ENCODE measurements around the gene DNAJC9. TPM values are rescaled to one million over a fixed set of nuclear protein-coding genes. Genes with fewer than 3 reads are reported as not detected.
A peak's percentile ranks its signal among the peaks of the same experiment; 100 is the strongest.

Gene DNAJC9
- total and polyA plus RNA-seq, 11 donors, result 5.8 to 11.6 (median 6.8) TPM

DNA sequence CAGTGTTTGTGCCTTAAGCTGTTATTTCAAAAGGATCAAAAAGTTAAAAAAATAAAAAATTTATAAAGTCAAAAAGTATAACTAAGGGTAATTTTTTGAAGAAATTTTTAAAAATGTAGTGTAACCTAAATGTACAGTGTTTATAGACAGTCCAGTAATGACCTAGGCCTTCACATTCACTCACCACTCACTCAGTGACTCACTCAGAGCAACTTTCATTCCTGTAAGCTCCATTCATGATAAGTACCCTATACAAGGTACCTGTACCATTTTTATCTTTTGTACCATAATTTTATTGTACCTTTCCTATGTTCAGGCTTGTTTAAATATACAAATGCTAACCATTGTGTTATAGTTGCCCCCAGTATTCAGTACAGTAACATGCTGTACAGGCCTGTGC, 21.5 kb downstream of the DNAJC9 start:
- DNase-seq (no peak), ATAC-seq (no peak)
- Histone ChIP-seq H3K36me3 (peaks cover 0 to 47% (median 7%) of the 10 kb centered on the region in 9 donors), H3K9me3 (no peaks in the 10 kb centered on the region), H3K27ac (no peak overlapping the region), H3K4me1 (peaks cover 0 to 18% (median 0%) of the 10 kb centered on the region in 12 donors), H3K4me3 (no peak overlapping the region), H3K27me3 (no peaks in the 10 kb centered on the region)
- intact Hi-C loops (cut with DNase I), result no loop called here
- TF ChIP-seq POLR2A (IDR thresholded peaks at IDR 0.05), result no peak
- TF ChIP-seq, protein P1, sequence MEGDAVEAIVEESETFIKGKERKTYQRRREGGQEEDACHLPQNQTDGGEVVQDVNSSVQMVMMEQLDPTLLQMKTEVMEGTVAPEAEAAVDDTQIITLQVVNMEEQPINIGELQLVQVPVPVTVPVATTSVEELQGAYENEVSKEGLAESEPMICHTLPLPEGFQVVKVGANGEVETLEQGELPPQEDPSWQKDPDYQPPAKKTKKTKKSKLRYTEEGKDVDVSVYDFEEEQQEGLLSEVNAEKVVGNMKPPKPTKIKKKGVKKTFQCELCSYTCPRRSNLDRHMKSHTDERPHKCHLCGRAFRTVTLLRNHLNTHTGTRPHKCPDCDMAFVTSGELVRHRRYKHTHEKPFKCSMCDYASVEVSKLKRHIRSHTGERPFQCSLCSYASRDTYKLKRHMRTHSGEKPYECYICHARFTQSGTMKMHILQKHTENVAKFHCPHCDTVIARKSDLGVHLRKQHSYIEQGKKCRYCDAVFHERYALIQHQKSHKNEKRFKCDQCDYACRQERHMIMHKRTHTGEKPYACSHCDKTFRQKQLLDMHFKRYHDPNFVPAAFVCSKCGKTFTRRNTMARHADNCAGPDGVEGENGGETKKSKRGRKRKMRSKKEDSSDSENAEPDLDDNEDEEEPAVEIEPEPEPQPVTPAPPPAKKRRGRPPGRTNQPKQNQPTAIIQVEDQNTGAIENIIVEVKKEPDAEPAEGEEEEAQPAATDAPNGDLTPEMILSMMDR (IDR thresholded peaks at IDR 0.05), result no peak

DNA sequence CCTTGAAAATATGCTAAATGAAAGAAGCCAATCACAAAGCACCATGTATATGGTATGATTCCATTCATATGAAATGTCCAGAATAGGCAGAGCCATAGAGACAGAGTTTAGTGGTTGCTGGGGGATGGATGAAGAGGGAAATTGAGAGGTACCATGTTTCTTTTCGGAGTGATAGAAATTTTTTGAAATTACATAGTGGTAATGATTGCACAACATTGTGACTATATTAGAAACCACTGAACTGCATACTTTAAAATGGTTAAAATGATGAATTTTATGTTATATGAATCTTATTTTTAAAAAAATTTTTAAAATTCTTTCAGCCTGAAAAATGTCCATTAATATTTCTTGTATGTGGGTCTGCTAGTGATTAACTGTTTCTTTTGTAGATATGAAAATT, 26.1 kb downstream of the DNAJC9 start:
- Histone ChIP-seq H3K27ac (no peak overlapping the region), H3K36me3 (peaks cover 0 to 58% (median 29%) of the 10 kb centered on the region in 9 donors), H3K9me3 (no peaks in the 10 kb centered on the region), H3K4me1 (no peaks in the 10 kb centered on the region), H3K4me3 (no peak overlapping the region), H3K27me3 (no peaks in the 10 kb centered on the region)
- ATAC-seq (no peak), DNase-seq (no peak)
- 94 to 100% (median 96%) methylated on average over 1 of the region's 1 CpG for WGBS, 4 donors
- TF ChIP-seq, protein P1 (IDR thresholded peaks at IDR 0.05), result no peak
- no peak for TF ChIP-seq POLR2A (IDR thresholded peaks at IDR 0.05)
- intact Hi-C loops (cut with DNase I), result no loop called here

DNA sequence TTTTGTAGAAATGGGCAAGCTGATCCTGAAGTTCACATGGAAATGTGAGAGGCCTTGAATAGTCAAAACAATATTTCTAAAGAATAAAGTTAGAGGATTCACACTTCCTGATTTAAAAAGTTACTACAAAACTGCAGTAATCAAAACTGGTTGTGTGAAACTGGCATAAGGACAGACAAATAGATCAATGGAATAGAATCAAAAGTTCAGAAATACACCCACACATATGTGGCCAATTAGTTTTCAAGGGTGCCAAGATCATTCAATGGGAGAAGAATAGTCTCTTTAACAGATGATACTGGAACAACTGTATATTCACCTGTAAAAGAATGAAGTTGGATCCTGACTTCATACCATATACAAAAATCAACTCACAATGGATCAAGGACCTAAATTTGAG, 27.7 kb downstream of the DNAJC9 start:
- no peaks in the 10 kb centered on the region for H3K27me3 ChIP-seq
- H3K27ac ChIP-seq, result no peak overlapping the region
- DNase-seq (no peak), ATAC-seq (no peak)
- H3K36me3 ChIP-seq, result peaks cover 0 to 54% (median 23%) of the 10 kb centered on the region in 9 donors
- H3K4me1 ChIP-seq, result no peaks in the 10 kb centered on the region
- intact Hi-C loops (cut with DNase I), result no loop called here
- H3K4me3 ChIP-seq, result no peak overlapping the region
- TF ChIP-seq, protein P1 (IDR thresholded peaks at IDR 0.05), result no peak
- TF ChIP-seq POLR2A (IDR thresholded peaks at IDR 0.05), result no peak
- H3K9me3 ChIP-seq, result no peaks in the 10 kb centered on the region

DNA sequence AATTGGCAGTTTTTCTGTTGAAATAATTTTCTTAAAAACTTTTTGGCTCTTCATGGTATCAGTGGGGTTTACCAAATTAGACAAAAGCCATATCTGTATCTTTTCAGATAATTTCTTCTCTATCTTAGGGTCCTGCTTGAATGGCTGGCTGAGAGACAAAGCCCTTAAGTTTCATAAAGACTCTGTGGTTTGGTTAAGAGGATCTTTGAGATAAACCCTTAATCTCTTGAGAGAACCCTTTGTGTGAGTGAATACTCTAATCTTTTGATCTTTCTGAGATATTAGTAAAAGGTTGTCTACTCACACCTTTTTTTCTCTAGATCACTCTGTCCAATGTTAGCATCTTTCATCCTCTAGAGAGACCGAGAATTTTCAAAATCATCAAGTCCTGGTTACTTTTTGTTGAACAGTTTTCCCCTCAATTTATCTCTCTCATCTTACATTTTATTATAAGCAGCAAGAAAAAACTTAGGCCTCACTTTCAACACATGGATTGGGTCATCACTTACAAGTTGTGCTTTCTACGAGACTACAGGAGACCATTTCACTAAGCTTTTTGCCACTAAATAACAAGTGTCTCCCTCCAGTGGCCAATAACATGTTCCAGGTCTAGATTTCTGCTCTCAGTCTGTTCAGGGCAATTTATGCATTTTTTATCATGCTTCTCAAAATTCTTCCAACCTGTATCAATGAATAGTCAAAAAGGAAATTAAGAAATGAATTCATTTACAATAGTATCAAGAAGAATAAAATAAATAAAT, 28.4 kb downstream of the DNAJC9 start:
- H3K36me3 ChIP-seq, result peaks cover 0 to 54% (median 23%) of the 10 kb centered on the region in 9 donors
- no peak for DNase-seq
- ATAC-seq, result no peak
- intact Hi-C loops (cut with DNase I), result no loop called here
- no peak overlapping the region for H3K4me3 ChIP-seq
- no peaks in the 10 kb centered on the region for H3K27me3 ChIP-seq
- WGBS, 4 donors, result 92 to 98% (median 95%) methylated on average over 2 of the region's 2 CpGs
- H3K4me1 ChIP-seq, result no peaks in the 10 kb centered on the region
- no peaks in the 10 kb centered on the region for H3K9me3 ChIP-seq
- TF ChIP-seq, protein P1 (IDR thresholded peaks at IDR 0.05), result peak in 4 of 12 donors; percentile 13 to 23 (median 18)
- TF ChIP-seq POLR2A (IDR thresholded peaks at IDR 0.05), result no peak
- no peak overlapping the region for H3K27ac ChIP-seq

Measured in heart left ventricle (tissue), 16 donors.